H1 (cell line): ENCODE results near the gene SLC4A1. TPM values are rescaled to one million over a fixed set of nuclear protein-coding genes. Genes with fewer than 3 reads are reported as not detected.

Source experiments
- CTCF ChIA-PET: fragments of 300-600 bp; sonication (Branson Sonifier 250); formaldehyde crosslinking; loops from one replicate; lab custom pipeline; 2021; ENCODE audit not compliant: partially characterized antibody; lab: Charles Lee
- POLR2A ChIA-PET: fragments of 300-600 bp; sonication (Branson Sonifier 250); formaldehyde crosslinking; loops from one replicate; lab custom pipeline; 2021; ENCODE audit warnings: inconsistent platforms; ENCODE audit not compliant: partially characterized antibody; lab: Charles Lee
- DNase-seq, 2 experiments: peaks; one replicate each; pipeline versions ENCODE4 v3.0.0 to v3.0.0-alpha.2; 2010 to 2022; ENCODE audit warnings: low spot score in 2 of 2, low read depth in 1 of 2, mixed read lengths in 1 of 2
- FAIRE-seq: peaks from 2 replicates; lab custom pipeline; 2011; peaks lifted over from hg19 to GRCh38; lab: Jason Lieb, UNC
- H2AFZ ChIP-seq: 2 replicates; pipeline ENCODE4 v1.8.1; 2012; ENCODE audit warnings: low read length, inconsistent platforms
- H2AK5ac ChIP-seq: 2 replicates; pipeline ENCODE4 v1.6.1; 2013; ENCODE audit warnings: low read depth, low read length
- H2BK120ac ChIP-seq: replicated peaks from 2 replicates; pipeline ENCODE3; 2013; ENCODE audit warnings: low read depth, low read length, inconsistent platforms
- H2BK12ac ChIP-seq: 2 replicates; pipeline ENCODE4 v1.6.1; 2013; ENCODE audit warnings: low read depth, low read length
- H2BK15ac ChIP-seq: 2 replicates; pipeline ENCODE4 v1.6.1; 2013; ENCODE audit warnings: low read length
- H2BK20ac ChIP-seq: 2 replicates; pipeline ENCODE4 v1.6.1; 2013; ENCODE audit warnings: low read length
- H2BK5ac ChIP-seq: 2 replicates; pipeline ENCODE4 v1.6.1; 2013; ENCODE audit warnings: low read depth, low read length
- H3K14ac ChIP-seq: 2 replicates; pipeline ENCODE4 v1.6.1; 2013; ENCODE audit warnings: inconsistent platforms; ENCODE audit not compliant: insufficient read length
- H3K18ac ChIP-seq: 2 replicates; pipeline ENCODE4 v1.6.1; 2013; ENCODE audit warnings: low read length; ENCODE audit errors: extremely low read depth
- H3K23ac ChIP-seq: 2 replicates; pipeline ENCODE4 v1.6.1; 2013; ENCODE audit warnings: inconsistent platforms; ENCODE audit not compliant: insufficient read length
- H3K23me2 ChIP-seq: 2 replicates; pipeline ENCODE4 v1.6.1; 2013; ENCODE audit warnings: low read depth, low read length
- H3K27ac ChIP-seq: 2 replicates; pipeline ENCODE4 v1.6.1; 2011; ENCODE audit warnings: low read depth, low read length, inconsistent platforms
- H3K27me3 ChIP-seq, 4 experiments: replicated peaks in 1 of 4; 1 replicate in 1 of 4; 2 replicates in 3 of 4; pipeline versions ENCODE4 v1.6.1 to v1.8.1; 2011 to 2013; ENCODE audit warnings: low read length in 3 of 4, mild to moderate bottlenecking in 3 of 4, inconsistent platforms in 2 of 4, mixed read lengths in 2 of 4, moderate library complexity in 1 of 4; ENCODE audit not compliant: control insufficient read depth in 3 of 4, insufficient read depth in 3 of 4; ENCODE audit errors: extremely low read depth in 1 of 4
- H3K36me3 ChIP-seq, 4 experiments: 2 replicates each; pipeline versions ENCODE4 v1.6.1 to v1.8.1; 2011 to 2013; ENCODE audit warnings: mild to moderate bottlenecking in 4 of 4, low read length in 3 of 4, moderate library complexity in 2 of 4, control low read depth in 1 of 4, inconsistent platforms in 1 of 4; ENCODE audit not compliant: insufficient read depth in 4 of 4, control insufficient read depth in 2 of 4
- H3K4ac ChIP-seq: replicated peaks from 2 replicates; pipeline ENCODE3; 2013; ENCODE audit warnings: low read length, low read depth, mixed read lengths, inconsistent platforms; ENCODE audit not compliant: insufficient read length
- H3K4me1 ChIP-seq, 4 experiments: replicated peaks in 1 of 4; 1 replicate in 1 of 4; 2 replicates in 3 of 4; pipeline versions ENCODE4 v1.6.1 to v1.8.1; 2011 to 2013; ENCODE audit warnings: low read length in 3 of 4, inconsistent platforms in 2 of 4, mixed read lengths in 1 of 4; ENCODE audit not compliant: insufficient read depth in 4 of 4, control insufficient read depth in 3 of 4
- H3K4me2 ChIP-seq, 2 experiments: 2 replicates each; pipeline versions ENCODE4 v1.6.1 to v1.8.1; 2011 to 2013; ENCODE audit warnings: low read depth in 2 of 2, low read length in 2 of 2, control low read depth in 1 of 2, inconsistent platforms in 1 of 2, mild to moderate bottlenecking in 1 of 2; ENCODE audit not compliant: insufficient read depth in 1 of 2
- H3K4me3 ChIP-seq, 4 experiments: fragments of 200-600, 300-600 bp in 1 of 4; sonication (generic), shearing (Covaris generic), sonication (Bioruptor Twin) in 1 of 4; 2 replicates each; pipeline versions ENCODE4 v1.5.1 to v1.8.1; 2011 to 2016; ENCODE audit warnings: low read length in 4 of 4, low read depth in 3 of 4, control low read depth in 2 of 4, inconsistent platforms in 2 of 4, mild to moderate bottlenecking in 2 of 4, mixed read lengths in 1 of 4, moderate library complexity in 1 of 4; ENCODE audit not compliant: insufficient read depth in 2 of 4; ENCODE audit errors: extremely low read depth in 1 of 4
- H3K56ac ChIP-seq: replicated peaks from 2 replicates; pipeline ENCODE3; 2013; ENCODE audit warnings: low read depth, mild to moderate bottlenecking, mixed read lengths, low read length, inconsistent platforms; ENCODE audit not compliant: insufficient read length
- H3K79me1 ChIP-seq: 2 replicates; pipeline ENCODE4 v1.6.1; 2013; ENCODE audit warnings: low read depth, low read length, control low read depth
- H3K79me2 ChIP-seq, 2 experiments: 2 replicates each; pipeline versions ENCODE4 v1.6.1 to v1.8.1; 2012 to 2013; ENCODE audit warnings: low read length in 2 of 2, mild to moderate bottlenecking in 2 of 2, inconsistent platforms in 1 of 2; ENCODE audit not compliant: insufficient read depth in 2 of 2, control insufficient read depth in 1 of 2
- H3K9ac ChIP-seq, 4 experiments: replicated peaks in 1 of 4; 1 replicate in 1 of 4; 2 replicates in 3 of 4; pipeline versions ENCODE4 v1.6.1 to v1.8.1; 2011 to 2013; ENCODE audit warnings: low read depth in 3 of 4, low read length in 3 of 4, control low read depth in 2 of 4, mild to moderate bottlenecking in 2 of 4, moderate library complexity in 2 of 4, inconsistent platforms in 1 of 4; ENCODE audit errors: extremely low read depth in 1 of 4
- H3K9me3 ChIP-seq, 2 experiments: 2 replicates each; pipeline versions ENCODE4 v1.6.1 to v1.8.1; 2012 to 2013; ENCODE audit warnings: mild to moderate bottlenecking in 2 of 2, moderate library complexity in 2 of 2, control low read depth in 1 of 2, inconsistent platforms in 1 of 2, low read depth in 1 of 2, low read length in 1 of 2, mixed read lengths in 1 of 2; ENCODE audit not compliant: insufficient read depth in 2 of 2
- H4K20me1 ChIP-seq, 2 experiments: replicated peaks in 1 of 2; 2 replicates each; pipeline versions ENCODE3 to v1.8.1; 2011 to 2013; ENCODE audit warnings: inconsistent platforms in 2 of 2, low read length in 2 of 2, mild to moderate bottlenecking in 1 of 2; ENCODE audit not compliant: insufficient read depth in 2 of 2, control insufficient read depth in 1 of 2
- H4K5ac ChIP-seq: 2 replicates; pipeline ENCODE4 v1.6.1; 2013; ENCODE audit warnings: low read length, low read depth, mixed read lengths, inconsistent platforms; ENCODE audit not compliant: insufficient read length
- H4K8ac ChIP-seq: 2 replicates; pipeline ENCODE4 v1.8.0; 2013; ENCODE audit warnings: mild to moderate bottlenecking, moderate library complexity, low read length, inconsistent platforms; ENCODE audit not compliant: insufficient read depth; ENCODE audit errors: extremely low read depth
- H4K91ac ChIP-seq: replicated peaks from 2 replicates; pipeline ENCODE3; 2013; ENCODE audit warnings: low read length, mixed read lengths, inconsistent platforms; ENCODE audit not compliant: insufficient read length
- ATF2 ChIP-seq: IDR thresholded peaks from 2 replicates; pipeline ENCODE4 v1.6.1; 2012; ENCODE audit warnings: low read length, inconsistent platforms
- CHD2 ChIP-seq: IDR thresholded peaks from 2 replicates; pipeline ENCODE4 v1.6.1; 2012; ENCODE audit warnings: low read length, improper control_type of control experiment
- CTBP2 ChIP-seq: IDR thresholded peaks from 2 replicates; pipeline ENCODE4 v1.7.0; 2011; ENCODE audit warnings: borderline replicate concordance, mild to moderate bottlenecking, moderate library complexity, mixed read lengths, low read length; ENCODE audit not compliant: insufficient read depth, insufficient read length
- EP300 ChIP-seq, 2 experiments: IDR thresholded peaks; 1 replicate in 1 of 2; 2 replicates in 1 of 2; pipeline ENCODE4 v1.6.1; 2011 to 2012; ENCODE audit warnings: low read depth in 2 of 2, low read length in 2 of 2, mild to moderate bottlenecking in 2 of 2, borderline replicate concordance in 1 of 2, inconsistent platforms in 1 of 2, moderate library complexity in 1 of 2
- NRF1 ChIP-seq: IDR thresholded peaks from 2 replicates; pipeline ENCODE4 v1.6.1; 2011; ENCODE audit warnings: mild to moderate bottlenecking, low read depth, low read length, improper control_type of control experiment
- USF2 ChIP-seq: IDR thresholded peaks from 2 replicates; pipeline ENCODE4 v1.6.1; 2011; ENCODE audit warnings: low read length, improper control_type of control experiment
- YY1 ChIP-seq: IDR thresholded peaks from 2 replicates; pipeline ENCODE4 v1.6.1; 2011; ENCODE audit warnings: low read depth, mild to moderate bottlenecking, low read length
- ZNF274 ChIP-seq: IDR thresholded peaks from 2 replicates; pipeline ENCODE4 v1.7.0; 2012; ENCODE audit warnings: low read length, borderline replicate concordance; ENCODE audit errors: extremely low read depth
- whole genome bisulfite sequencing, 2 experiments: shearing (Covaris generic) in 1 of 2; methylation state at CpG; one replicate each; pipeline versions ENCODE4 v1.1.6 to v1.1.7; 2013 to 2015; ENCODE audit warnings: low lambda C conversion rate in 2 of 2, mixed read lengths in 2 of 2, inconsistent platforms in 1 of 2, low coverage in 1 of 2, missing lambda C conversion rate in 1 of 2; ENCODE audit not compliant: insufficient replicate concordance in 2 of 2, insufficient coverage in 1 of 2, insufficient read length in 1 of 2; ENCODE audit errors: extremely low coverage in 1 of 2, missing lambda C conversion rate in 1 of 2; 5-methylcytosine and 5-hydroxymethylcytosine counted together
- polyA plus RNA-seq, 7 experiments: library from polyadenylated mRNA; depleted of rRNA in 3 of 7; stranded (reverse) in 5 of 7; unstranded in 2 of 7; fragments of >200 nt in 5 of 7; fragments of 200-250 nt in 2 of 7; gene quantifications; 1 replicate in 5 of 7; 2 replicates in 1 of 7; 4 replicates in 1 of 7; pipeline versions ENCODE4 v1.2.1 to v1.2.3, GENCODE V29; 2011 to 2013; ENCODE audit warnings: missing spikeins in 2 of 7, mixed read lengths in 2 of 7
- total RNA-seq: library from RNA; stranded (reverse); fragmentation: NEBNext Ultra II Directional; extraction: Animal tissue kit (Norgen Biotek cat#: 25700); gene quantifications from 2 replicates; pipeline ENCODE4 v1.2.1, GENCODE V29; 2021

The SLC4A1 gene
- total and polyA plus RNA-seq, 2 of the 8 experiments (the other 6 are each of a cell fraction or from before 2014, with no cell fraction given) = 0.08 TPM; not detected in 1

GRCh38 chr17:44272954-44273353 lies 5.0 kb upstream of the SLC4A1 start:
- Histone ChIP-seq H3K9ac (no peak overlapping the region), H3K4ac (no peak overlapping the region), H3K36me3 (no peaks in the 10 kb centered on the region), H3K27ac (no peak overlapping the region), H4K8ac (no peak overlapping the region; the same call in 1 of the 2 replicates), H3K23me2 (no peaks in the 10 kb centered on the region), H2BK15ac (no peak overlapping the region), H3K79me2 (no peaks in the 10 kb centered on the region), H2AK5ac (no peak overlapping the region), H3K23ac (no peak overlapping the region), H2BK5ac (no peak overlapping the region), H2AFZ (no peak overlapping the region), H2BK120ac (no peak overlapping the region), H3K56ac (no peak overlapping the region), H3K9me3 (no peaks in the 10 kb centered on the region), H3K27me3 (no peaks in the 10 kb centered on the region), H2BK12ac (no peak overlapping the region), H4K20me1 (no peaks in the 10 kb centered on the region), H3K4me1 (peaks cover 0 to 9% (median 3%) of the 10 kb centered on the region in 4 experiments; a peak in 4 of 7 replicates), H3K18ac (no peak overlapping the region; the same call in 1 of the 2 replicates), H3K4me2 (no peak overlapping the region), H4K5ac (no peak overlapping the region), H4K91ac (no peak overlapping the region), H3K4me3 (no peak overlapping the region), H3K79me1 (no peaks in the 10 kb centered on the region), H3K14ac (no peak overlapping the region), H2BK20ac (no peak overlapping the region)
- FAIRE-seq = no peak
- 85% methylated on average over 6 of the region's 6 CpGs; no CpG with 5 or more reads in 1 of the 2 experiments for WGBS, 2 experiments
- DNase-seq = no peak
- TF ChIP-seq YY1 (no peak), ATF2 (no peak), USF2 (no peak), CHD2 (no peak), ZNF274 (no peak), NRF1 (no peak), CTBP2 (no peak), EP300 (IDR thresholded peaks at IDR 0.05; ENCODE audit: borderline replicate concordance in 1 of 2, low read depth in 2 of 2, low read length in 2 of 2) (no peak)
- CTCF ChIA-PET = interaction anchor here (0.5 to 2.5 kb wide), 5 partner anchors 14 to 63 kb away, joined by 3 to 7 read pairs (median 4); no protein-coding TSS in a partner anchor
- POLR2A ChIA-PET = interaction anchor here (0.5 to 1.6 kb wide), 5 partner anchors 19 to 47 kb away, joined by 3 to 4 read pairs (median 3); no protein-coding TSS in a partner anchor
